ENCODE results near the gene ANAPC5. TPM values are rescaled to one million over a fixed set of nuclear protein-coding genes. Genes with fewer than 3 reads are reported as not detected.
A peak's percentile ranks its signal among the peaks of the same experiment; 100 is the strongest.

The ANAPC5 gene, protein sequence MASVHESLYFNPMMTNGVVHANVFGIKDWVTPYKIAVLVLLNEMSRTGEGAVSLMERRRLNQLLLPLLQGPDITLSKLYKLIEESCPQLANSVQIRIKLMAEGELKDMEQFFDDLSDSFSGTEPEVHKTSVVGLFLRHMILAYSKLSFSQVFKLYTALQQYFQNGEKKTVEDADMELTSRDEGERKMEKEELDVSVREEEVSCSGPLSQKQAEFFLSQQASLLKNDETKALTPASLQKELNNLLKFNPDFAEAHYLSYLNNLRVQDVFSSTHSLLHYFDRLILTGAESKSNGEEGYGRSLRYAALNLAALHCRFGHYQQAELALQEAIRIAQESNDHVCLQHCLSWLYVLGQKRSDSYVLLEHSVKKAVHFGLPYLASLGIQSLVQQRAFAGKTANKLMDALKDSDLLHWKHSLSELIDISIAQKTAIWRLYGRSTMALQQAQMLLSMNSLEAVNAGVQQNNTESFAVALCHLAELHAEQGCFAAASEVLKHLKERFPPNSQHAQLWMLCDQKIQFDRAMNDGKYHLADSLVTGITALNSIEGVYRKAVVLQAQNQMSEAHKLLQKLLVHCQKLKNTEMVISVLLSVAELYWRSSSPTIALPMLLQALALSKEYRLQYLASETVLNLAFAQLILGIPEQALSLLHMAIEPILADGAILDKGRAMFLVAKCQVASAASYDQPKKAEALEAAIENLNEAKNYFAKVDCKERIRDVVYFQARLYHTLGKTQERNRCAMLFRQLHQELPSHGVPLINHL
- total RNA-seq, result 10 to 100 TPM; 89.8 to 98.1 (median 93.8) TPM
- long read RNA-seq, donor 1, transcript ANAPC5-201 (17 exons, 2,513 nt), result major isoform, 46 of 100 reads
- long read RNA-seq, donor 1, transcript ANAPC5-218 (17 exons, 2,400 nt), result minor isoform, 25 of 100 reads
- long read RNA-seq, donor 1, partial matches to known transcripts, result 11 of 100 reads
- long read RNA-seq, donor 1, other reads (novel, unspliced or antisense), result 18 of 100 reads
- long read RNA-seq, donor 2, transcript ANAPC5-218 (17 exons, 2,400 nt), result minor isoform, 16 of 60 reads
- long read RNA-seq, donor 2, transcript ANAPC5-201 (17 exons, 2,513 nt), result major isoform, 27 of 60 reads
- long read RNA-seq, donor 2, partial matches to known transcripts, result 7 of 60 reads
- long read RNA-seq, donor 2, other reads (novel, unspliced or antisense), result 10 of 60 reads

DNA sequence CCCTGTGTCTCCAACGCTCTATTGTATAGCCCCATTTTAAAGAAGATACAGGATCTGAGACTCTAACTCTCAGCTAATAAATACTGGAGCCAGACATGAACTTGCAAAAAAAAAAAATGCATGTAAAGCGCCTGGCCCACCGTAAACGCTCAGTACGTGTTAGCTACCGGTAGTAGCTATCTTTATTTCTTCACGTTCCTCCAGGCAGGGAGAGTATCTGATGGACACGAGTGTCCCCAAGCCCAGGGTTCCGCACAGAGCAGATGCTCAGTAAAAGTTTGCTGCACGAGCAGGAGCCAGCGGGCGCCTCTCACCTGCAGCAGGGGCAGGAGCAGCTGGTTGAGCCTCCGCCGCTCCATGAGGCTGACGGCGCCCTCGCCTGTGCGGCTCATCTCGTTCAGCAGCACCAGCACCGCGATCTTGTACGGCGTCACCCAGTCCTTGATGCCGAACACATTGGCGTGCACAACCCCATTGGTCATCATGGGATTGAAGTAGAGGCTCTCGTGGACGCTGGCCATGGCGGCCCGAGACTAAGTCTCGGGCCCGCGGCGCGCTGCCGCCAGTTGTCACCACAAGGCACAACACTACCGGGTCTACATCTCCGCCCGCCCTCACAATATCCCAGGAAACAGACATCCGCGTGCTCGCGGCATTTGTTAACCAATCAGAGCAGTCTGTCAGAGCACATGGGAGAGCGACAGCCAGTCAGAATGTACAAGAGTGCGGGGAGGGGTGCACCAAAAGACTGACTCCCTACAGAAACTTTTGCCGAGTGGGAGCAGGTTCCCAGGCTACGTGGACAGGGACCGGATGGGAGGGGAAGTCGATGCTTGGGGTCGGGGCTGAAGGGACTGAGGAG lies at the start of gene ANAPC5:
Gene ANAPC5 (minus strand): TSS at position 592 of the 862 bp plus-strand sequence. CDS start 71 bp downstream, at position 521.
- H3K4me1 ChIP-seq (ENCODE audit: low read depth), result peaks cover 11% of the 10 kb centered on the region
- peak; percentile 91 to 95 (median 95) for DNase-seq
- TF ChIP-seq, protein P1, sequence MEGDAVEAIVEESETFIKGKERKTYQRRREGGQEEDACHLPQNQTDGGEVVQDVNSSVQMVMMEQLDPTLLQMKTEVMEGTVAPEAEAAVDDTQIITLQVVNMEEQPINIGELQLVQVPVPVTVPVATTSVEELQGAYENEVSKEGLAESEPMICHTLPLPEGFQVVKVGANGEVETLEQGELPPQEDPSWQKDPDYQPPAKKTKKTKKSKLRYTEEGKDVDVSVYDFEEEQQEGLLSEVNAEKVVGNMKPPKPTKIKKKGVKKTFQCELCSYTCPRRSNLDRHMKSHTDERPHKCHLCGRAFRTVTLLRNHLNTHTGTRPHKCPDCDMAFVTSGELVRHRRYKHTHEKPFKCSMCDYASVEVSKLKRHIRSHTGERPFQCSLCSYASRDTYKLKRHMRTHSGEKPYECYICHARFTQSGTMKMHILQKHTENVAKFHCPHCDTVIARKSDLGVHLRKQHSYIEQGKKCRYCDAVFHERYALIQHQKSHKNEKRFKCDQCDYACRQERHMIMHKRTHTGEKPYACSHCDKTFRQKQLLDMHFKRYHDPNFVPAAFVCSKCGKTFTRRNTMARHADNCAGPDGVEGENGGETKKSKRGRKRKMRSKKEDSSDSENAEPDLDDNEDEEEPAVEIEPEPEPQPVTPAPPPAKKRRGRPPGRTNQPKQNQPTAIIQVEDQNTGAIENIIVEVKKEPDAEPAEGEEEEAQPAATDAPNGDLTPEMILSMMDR (IDR thresholded peaks at IDR 0.05), result no peak
- ATAC-seq, result peak; percentile 100
- no peaks in the 10 kb centered on the region for H3K9me3 ChIP-seq
- peak within 1 kb of the TSS; percentile 77 for H3K4me3 ChIP-seq
- H3K36me3 ChIP-seq (ENCODE audit: low read depth), result no peaks in the 10 kb centered on the region
- intact Hi-C loops (cut with DNase I, micrococcal nuclease), result no loop called here

DNA sequence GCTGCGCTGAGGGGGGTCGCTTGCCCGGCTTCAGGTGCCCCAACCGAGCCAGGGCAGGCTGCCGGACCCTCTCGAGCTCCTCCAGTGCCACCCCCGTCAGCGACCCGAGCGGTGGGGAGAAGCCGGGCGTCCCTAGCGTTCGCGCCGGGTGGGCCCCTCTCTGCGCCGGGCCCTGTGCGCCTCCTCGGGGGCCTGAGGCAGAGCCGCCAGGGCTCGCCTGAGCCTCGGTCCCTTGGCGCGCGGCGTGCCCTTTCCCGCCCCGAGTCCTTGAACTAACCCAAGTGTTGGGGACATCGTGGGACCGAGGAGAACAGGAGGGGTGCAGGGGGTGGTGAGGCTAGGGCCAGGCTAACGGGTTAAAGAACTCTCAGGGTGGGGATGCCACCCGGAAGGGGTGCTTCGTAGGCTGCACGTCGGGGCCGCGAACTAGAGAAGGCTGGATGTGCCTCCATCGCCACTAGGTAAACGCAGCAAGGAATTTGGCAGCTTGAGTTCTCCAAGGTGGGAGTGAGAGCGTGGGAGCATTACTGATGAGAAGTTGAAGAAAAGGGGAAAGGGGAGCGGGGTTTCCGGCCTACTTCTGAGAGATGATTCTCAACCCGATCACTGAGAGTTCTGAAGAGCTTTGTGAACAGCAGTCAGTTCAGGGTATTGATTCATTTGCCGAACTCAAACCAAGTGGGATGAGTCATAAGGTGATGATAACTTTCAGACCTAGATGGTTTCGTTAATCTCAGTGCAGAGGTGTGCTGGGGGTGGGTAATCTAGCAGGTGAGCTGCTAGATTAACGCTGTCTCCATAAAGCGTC lies 48.3 kb upstream of the ANAPC5 start:
- Histone ChIP-seq H3K9me3 (no peaks in the 10 kb centered on the region), H3K4me1 (ENCODE audit: low read depth) (peaks cover 14% of the 10 kb centered on the region), H3K4me3 (peak overlapping the region; percentile 82), H3K36me3 (ENCODE audit: low read depth) (no peaks in the 10 kb centered on the region)
- peak; percentile 44 to 70 (median 69) for DNase-seq
- peak; percentile 66 for ATAC-seq
- intact Hi-C loops (cut with DNase I, micrococcal nuclease), result no loop called here
- TF ChIP-seq, protein P1 (IDR thresholded peaks at IDR 0.05), result no peak

DNA sequence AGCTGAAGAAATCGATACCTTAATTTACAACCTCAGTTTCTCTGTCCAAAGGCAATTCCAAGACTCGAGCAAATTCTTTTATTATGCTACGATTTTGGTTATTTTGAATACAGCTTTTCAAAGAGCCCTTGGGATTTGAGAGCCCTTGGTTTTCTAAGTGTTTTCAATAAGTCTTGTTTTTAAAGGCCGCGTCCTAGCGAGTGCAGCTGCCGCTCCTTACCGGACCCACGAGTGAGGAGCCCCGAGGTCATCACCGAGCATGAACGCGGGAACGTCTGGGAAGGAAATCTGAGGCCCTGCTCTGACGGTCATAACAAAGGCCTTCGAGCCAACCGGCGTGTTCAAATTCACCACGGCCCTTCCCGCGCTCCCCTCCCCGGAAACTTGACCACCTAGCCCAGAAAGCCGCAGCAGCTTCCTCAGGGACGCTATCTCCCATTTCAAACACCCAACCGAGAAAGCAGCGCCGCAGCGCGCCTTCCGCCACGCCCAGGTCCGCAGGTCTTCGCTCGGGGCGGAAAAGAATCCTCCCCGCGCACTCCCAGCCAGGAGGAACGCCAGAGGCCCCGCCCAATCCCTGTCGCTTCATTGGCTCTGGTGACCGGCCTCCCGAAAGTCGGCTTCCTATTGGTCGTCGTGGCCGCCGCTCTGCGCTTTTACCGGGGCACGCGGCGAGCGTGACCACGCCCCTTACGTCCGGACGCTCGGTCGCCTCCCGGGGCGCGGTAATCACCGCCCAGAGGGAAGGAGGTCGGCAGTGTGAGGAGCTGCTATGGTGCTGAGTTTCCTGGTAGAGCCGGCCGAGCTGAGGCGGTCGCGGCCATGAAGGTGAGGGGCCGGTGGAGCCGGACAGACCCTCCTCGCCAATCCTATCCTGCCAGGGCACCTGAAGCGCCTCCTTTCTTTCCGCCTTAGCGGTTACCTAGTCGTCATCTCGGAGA lies 47.5 kb upstream of the ANAPC5 start, which contains the start of gene RNF34:
Gene RNF34 (plus strand): TSS at position 728 of the 941 bp plus-strand sequence. CDS start 95 bp downstream, at position 823.
- TF ChIP-seq, protein P1 (IDR thresholded peaks at IDR 0.05), result no peak
- peak within 1 kb of the TSS; percentile 82 for H3K4me3 ChIP-seq

DNA sequence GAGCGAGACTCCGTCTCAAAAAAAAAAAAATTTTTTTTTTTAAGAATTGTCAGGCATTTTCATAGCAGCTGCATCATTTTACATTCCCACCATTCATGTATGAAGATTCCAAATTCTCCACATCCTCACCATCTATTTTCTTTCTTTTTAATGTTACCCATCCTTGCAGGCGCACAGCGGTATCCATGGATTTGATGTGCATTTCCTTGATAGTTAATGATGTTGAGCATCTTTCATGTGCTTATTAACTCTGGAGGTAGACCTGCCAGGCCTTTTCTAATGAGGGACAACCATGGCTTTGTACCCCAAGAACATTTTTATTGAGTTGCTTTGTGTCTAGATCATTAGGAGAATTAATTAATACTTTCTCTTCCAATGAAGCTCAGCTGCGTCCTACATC lies 46.1 kb upstream of the ANAPC5 start:
- ATAC-seq, result no peak
- TF ChIP-seq, protein P1 (IDR thresholded peaks at IDR 0.05), result no peak
- H3K9me3 ChIP-seq, result no peaks in the 10 kb centered on the region
- H3K4me1 ChIP-seq (ENCODE audit: low read depth), result peaks cover 14% of the 10 kb centered on the region
- no peak overlapping the region for H3K4me3 ChIP-seq
- intact Hi-C loops (cut with DNase I, micrococcal nuclease), result no loop called here
- no peak for DNase-seq
- no peaks in the 10 kb centered on the region for H3K36me3 ChIP-seq (ENCODE audit: low read depth)

More for the DNA sequence above, 47.5 kb upstream of the ANAPC5 start, which contains the start of gene RNF34:
- intact Hi-C loops (cut with DNase I, micrococcal nuclease), result no loop called here
- DNase-seq (peak; percentile 99 to 100 (median 99)), ATAC-seq (peak; percentile 97)
- Histone ChIP-seq H3K9me3 (no peaks in the 10 kb centered on the region), H3K36me3 (ENCODE audit: low read depth) (no peaks in the 10 kb centered on the region), H3K4me1 (ENCODE audit: low read depth) (peaks cover 14% of the 10 kb centered on the region)
